NCI-H2227 treated with DMSO at 0.1 percent for 48 hours (cell line): ENCODE data around the gene SPECC1.
"Not testable (repeated sequence)": the region's sequence is repeated elsewhere in the genome, so short reads cannot be mapped to it uniquely, and the experiment has no call there.

Experiments used
- DNase-seq: peaks from one replicate; lab custom pipeline; 2025; lab: John Stamatoyannopoulos, UW

Gene SPECC1

GRCh38 chr17:20208717-20209116 is 199.6 kb downstream of the SPECC1 start:
- DNase-seq = no peak

- no peak for DNase-seq
Observed at GRCh38 chr17:20210180-20210579, 201.0 kb downstream of the SPECC1 start.

DNA sequence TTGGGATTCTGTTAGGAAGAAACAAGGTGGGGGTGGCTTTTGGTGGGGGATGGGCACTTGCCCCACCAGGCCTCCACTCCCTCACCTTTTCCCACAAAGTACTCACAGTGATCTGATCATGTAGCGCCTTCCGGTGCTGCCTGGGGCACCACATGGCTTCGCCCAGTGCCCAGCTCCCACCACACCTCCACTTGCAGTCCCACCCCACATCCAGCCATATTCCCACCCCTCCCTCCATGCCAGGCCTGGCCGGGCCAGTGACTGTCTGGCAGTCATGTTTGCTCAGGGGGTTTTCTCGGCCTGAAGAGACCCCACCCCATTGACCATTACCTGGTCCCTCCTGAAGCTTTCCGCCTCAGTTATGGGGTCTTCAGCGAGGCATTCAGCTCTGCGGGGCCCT is 201.5 kb downstream of the SPECC1 start:
- DNase-seq = no peak

GRCh38 chr17:20211246-20211645 is 202.1 kb downstream of the SPECC1 start:
- DNase-seq = no peak

DNA sequence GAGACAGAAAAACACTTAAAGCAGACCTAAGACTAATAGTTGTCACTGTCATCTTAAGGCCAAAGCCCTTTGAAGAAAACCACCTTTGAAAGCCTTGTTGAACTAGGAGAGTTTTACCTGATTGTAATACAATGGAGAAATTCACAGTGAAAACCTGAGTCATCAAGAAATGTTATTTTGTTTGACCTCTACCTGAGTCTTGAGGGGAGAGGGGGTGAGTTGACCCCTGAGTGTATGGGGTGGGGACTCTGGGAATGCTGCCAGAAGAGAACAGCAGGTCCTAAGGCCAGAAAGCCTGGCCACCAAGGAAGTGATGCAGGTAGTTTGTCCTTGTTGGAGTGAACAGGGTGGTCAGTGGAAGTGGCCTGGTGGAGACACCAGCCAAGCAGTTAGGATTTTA is 204.3 kb downstream of the SPECC1 start:
- DNase-seq = no peak

- no peak for DNase-seq
Observed at GRCh38 chr17:20214794-20215193, 205.6 kb downstream of the SPECC1 start.

- DNase-seq = no peak
Observed at GRCh38 chr17:20216154-20216815, 207.1 kb downstream of the SPECC1 start.

DNA sequence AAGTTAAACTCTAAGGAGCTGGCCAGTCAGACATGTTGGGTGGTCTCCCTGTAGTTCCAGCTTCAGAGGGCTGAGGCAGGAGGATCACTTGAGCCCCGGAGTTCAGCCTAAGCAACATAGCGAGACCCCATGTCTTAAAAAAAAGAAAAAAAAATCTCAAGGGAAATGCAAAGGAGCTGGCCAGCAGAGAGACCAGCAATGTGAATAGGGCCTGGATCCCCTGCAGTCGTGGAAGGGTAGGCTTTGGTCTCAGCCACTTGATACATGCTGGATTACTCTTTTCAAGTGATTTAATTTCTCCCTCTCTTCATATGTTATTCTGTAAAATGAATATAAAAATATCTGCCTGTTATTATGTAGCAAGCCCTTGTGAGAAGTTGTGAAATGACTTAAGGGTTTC is 207.7 kb downstream of the SPECC1 start:
- no peak for DNase-seq

GRCh38 chr17:20217677-20218076 is 208.5 kb downstream of the SPECC1 start:
- DNase-seq = no peak

- DNase-seq = peak; percentile 12
Observed at GRCh38 chr17:20218272-20218671, 209.1 kb downstream of the SPECC1 start.

GRCh38 chr17:20223808-20224328 is 214.7 kb downstream of the SPECC1 start:
- no peak for DNase-seq

DNA sequence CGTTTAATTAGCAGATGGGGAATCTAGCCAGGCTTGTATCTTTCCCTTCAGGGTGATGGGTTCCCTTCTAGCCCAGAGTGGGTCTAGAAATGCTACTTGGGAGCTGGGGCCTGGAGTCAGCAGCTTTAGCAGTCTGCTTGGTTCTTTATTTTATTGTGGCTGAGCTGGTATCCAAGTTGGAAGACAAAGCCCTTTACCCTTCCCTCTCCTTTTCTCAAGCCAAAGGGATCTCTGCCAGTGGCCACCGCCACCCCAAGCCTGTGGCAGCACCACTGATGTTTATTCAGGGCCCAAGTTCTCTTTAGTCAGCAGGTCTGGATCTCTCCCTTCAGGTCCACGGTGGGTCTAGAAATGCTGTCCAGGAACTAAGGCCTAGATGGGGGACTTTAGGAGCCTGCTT is 215.2 kb downstream of the SPECC1 start:
- DNase-seq = no peak

DNA sequence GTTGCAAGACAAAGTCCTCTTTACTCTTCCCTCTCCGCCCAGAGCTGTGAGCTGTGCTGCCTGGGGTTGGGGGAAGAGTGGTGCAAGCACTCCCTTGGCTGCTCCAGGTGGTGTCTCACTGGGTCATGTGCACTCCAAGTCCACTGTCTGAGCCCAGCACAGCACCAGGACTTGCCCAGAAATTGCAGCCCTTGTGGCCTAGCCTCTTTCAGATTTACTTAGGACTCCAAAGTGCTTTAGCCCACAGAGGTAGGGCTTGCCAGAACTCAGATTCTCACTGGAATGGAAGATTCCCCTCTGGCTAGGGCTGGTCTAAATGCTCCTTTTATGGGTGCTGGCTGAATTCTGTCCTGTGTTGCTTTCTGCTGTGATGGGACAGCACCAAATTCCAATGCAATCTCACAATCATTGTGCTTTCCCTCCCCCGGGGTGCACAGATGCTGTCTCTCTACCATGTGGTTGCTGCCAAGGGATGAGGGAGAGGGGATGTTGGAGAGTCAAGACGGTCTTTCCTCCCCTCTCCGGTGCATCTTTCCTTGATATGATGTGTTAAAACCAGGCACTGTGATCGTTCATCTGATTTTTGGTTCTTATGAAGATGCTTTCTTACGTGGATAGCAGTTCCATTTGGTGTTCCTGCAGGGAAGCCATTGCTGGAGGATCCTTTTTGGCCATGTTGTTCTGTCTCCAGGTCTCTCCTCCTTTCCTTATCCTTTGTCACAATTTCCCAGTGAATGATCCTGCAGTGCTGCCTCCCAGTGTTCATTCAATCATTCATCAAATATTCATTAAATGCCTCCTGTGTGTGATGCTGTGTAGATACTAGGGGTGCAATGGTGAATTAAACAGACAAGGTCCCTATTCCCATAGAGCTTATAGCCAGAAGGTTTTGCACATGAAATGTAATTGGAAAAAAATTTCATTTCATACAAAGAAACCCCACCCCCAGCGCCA is 216.3 kb downstream of the SPECC1 start:
- DNase-seq = no peak

- DNase-seq = peak; percentile 58
Observed at GRCh38 chr17:20226814-20227482, 217.8 kb downstream of the SPECC1 start.

DNA sequence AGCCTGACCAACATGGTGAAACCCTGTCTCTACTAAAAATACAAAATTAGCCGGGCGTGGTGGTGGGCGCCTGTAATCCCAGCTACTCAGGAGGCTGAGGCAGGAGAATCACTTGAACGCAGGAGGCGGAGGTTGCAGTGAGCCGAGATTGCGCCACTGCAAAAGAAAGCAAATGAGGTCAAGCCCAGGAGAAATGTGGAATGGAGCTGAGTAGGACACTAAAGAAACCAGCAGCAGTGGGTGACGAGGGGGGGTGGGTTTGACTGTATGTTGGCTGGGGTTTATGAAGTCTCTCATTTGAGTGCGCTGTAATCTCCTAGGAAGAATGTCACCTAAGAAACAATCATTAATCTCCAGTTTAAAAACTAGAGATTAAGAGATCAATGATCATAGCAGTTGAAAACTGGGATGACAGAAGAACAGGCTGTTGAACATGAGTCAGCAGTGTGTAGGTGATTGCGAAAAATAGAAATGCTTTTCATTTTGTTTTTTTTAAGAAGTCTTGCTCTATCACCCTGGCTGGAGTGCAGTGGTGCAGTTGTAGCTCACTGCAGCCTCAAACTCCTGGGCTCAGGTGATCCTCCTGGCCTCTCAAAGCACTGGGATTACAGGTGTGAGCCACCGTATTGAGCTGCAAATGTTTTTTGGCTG is 218.7 kb downstream of the SPECC1 start:
- not testable (repeated sequence) for DNase-seq

- DNase-seq = no peak
Observed at GRCh38 chr17:20228410-20228809, 219.3 kb downstream of the SPECC1 start.

GRCh38 chr17:20228860-20229259 is 219.7 kb downstream of the SPECC1 start:
- DNase-seq = no peak

DNA sequence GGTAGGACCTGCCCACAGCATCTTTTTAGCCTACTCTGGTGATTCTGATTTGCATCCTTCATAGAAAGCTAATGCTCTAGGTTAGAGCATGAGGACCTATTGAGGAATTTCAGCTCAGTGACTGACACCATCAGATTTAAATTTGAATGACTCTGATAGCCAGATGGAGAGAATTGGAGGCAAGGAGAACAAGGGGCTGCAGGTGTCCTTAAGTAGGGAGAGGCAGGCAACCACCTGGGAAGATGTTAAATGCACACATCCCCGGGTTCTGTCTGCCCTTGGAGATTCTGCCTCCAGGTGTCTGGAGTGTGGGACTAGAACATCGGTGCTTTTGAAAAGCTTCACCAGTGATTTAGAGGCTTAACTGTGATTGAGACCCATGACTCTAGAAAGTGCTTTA is 221.8 kb downstream of the SPECC1 start:
- DNase-seq = no peak

DNA sequence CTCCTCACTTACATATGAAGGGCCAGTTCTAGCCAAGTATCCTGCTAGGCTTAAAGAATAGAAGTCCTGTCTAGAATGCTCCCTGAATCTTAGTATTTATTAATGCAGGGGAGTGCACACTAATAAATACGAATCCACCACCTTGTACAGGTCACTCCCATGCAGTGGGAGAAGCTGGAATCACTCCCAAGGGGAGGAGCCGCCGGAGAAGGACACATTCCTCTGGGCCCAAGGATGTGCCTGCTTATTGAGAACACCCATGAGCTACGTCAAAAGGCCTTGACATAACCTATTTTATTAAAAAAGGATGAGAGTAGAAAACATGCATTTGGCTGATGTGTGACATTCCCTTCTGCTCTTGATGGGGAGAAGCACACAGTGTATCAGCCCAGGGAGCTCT is 223.5 kb downstream of the SPECC1 start:
- no peak for DNase-seq

DNA sequence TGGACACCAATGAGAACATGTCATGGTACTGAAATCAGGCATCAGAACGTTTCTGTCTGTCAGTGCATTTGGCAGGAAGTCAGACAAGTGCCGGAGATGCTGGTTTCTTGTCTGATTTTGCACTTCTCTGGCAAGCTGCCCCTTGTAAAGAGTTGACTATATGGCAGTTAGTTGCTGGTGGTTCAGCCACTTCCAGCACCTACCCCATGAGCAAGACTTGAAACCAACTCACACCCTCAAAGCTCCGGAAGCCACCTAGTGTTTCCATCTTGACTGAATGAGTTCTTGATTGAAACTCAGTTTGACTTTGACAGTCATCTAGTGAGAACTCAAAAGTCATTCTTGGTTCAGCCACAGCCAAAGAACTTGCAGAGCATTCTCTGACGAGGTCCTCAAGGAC is 225.1 kb downstream of the SPECC1 start:
- DNase-seq = no peak

DNA sequence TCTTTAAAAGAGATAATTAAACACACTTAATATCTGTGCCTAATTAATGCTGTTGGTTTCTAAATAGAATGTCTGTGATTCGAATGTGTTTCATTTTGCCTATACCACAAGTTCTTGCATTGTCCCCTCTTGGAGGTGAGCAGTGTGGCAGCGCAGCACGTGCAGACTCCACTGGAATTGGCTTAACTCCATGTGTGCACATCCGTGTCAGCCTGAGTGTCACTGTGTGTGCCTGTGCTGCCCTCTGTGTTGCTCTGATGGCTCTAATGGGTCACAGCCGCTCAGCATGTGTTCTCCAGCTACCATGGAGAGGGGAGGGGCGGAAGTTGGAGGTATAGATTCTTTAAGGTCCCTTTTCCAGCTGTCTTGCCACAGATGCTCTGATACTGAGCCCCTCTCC is 226.6 kb downstream of the SPECC1 start:
- no peak for DNase-seq
